IPS-NIHi11 (cell line): ENCODE measurements around the gene STKLD1.
"Not testable (repeated sequence)": the region's sequence is repeated elsewhere in the genome, so short reads cannot be mapped to it uniquely, and the experiment has no call there.

ENCODE experiments used
- DNase-seq: peaks from one replicate; pipeline ENCODE4 v3.0.0; 2012; ENCODE audit warnings: mixed read lengths, low spot score

The STKLD1 gene

DNA sequence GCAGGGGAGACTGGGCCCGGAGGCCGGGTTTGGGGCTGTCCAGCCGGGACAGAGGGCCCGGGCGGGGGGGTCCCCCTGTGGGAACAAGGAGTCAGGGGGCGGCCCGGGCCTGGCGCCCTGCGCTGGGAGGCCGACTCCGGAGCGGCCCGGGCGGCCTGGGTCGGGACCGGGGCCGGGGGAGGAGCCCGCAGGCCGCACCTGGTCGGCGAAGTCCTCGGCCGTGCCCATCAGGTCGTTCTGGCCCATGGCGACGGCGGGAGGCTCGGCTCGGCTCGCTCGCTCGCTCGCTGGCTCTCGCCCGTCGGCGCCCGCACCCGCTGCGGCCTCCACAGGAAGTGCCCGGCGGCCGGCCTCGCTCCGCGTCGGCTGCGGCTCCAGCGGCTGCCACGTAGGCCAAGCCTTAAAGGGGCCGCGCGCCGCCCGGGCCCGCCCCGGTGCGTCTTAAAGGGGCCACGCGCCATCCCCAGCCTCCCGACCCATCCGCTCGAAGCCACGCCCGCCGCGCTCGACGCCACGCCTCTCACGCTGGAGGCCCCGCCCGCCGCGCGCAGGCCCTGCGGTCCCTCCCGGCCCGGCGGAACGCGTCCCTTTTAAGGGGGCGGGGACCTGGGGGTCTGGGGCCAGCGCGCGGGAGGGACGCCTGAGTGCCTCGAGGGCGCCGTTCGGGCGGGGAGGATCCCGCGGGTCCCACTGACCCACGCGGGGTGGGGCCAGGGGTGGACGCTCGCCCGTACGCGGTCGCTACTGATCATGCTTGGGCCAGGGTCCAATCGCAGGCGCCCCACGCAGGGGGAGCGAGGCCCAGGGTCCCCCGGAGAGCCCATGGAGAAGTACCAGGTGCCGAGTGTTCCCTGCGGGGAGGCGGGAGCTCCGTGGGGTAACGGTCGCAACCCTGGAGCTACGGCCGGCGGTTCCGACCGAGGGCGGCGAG lies at the start of gene STKLD1, which contains the start of gene SURF4:
Gene STKLD1, plus strand, starts transcription at position 643 of the 931 bp plus-strand sequence. Its CDS starts 108 bp downstream, at position 751.
Gene SURF4, minus strand, starts transcription at position 337 of the 931 bp plus-strand sequence. Its CDS starts 91 bp downstream, at position 246.
- peak; percentile 100 for DNase-seq

- not testable (repeated sequence) for DNase-seq
These were observed 49.1 kb upstream of the STKLD1 start for GRCh38 chr9:133327021-133327420.

GRCh38 chr9:133327834-133328484 lies 48.2 kb upstream of the STKLD1 start:
- DNase-seq, result no peak

- not testable (repeated sequence) for DNase-seq
These were observed 46.6 kb upstream of the STKLD1 start for GRCh38 chr9:133329306-133330156.

DNA sequence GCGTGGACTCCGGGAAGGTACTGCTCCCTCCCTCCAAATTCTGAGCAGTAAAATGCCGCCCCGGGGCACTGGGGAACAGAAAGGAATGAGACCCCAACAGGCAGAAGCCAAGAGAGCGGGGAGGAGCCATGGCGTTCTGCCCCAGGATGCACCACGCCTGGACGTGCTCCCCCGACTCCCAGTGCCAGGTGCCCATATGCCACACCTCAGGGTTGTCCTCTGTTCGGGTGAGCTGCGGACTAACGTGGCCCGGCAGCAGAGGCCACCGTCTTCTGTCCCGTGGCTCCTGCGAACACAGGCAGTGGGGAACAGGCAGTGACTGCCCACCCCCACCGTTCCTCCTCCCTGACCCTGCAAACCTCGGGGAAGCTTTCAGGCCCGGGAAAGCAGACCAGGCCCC lies 44.9 kb upstream of the STKLD1 start:
- no peak for DNase-seq

DNA sequence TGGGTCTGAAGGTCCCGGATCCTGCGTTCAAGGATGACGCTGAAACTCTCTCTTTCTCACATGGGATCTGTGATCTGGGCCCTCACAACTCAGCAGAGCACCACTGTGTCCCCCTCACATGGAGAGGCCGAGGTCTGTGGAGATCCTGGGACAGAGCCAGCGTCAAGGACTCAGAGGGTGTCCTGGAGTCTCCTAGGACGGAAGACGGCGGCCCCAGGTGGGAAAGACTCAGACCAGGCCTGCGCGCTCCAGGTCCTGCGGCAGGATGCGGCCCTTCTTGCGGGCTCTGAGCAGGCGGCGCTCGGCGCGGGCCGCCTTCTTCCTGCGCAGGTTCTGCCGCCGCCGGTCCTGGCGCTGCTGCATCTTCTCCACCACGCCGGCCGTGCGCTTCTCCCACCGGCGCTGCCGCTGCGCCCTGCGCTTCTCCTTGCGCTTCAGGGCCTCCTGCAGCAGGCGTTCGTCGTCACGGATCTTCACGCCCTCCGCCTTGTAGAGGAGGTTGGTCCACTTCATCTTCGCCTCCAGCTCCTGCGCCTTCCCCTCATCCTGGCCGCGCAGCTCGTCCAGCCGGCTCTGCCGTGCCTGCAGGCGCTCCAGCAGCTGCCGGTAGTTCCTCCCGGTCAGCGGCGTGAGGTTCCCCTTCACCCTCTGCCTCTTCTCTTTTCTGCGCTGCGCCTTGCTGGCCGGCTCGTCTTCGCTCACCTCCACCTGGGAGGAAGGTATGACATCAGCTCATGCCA lies 44.4 kb upstream of the STKLD1 start:
- DNase-seq, result no peak

DNA sequence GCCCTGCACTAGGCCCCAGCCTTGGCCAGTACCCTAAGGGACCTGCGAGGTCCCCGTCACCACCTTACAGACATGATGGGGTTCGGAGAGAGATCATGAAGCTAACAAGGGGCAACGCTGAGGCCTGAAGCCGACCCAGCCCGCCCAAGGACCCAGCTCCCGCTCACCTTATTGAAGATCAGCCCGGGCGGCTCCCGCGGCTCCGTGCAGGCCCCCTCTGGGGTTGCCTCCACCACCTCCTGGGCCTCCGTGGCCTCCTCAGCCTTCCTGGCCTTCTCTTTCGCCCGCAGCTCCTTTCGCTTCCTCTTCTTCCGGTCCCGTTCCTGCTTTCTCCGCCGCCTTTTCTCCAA lies 43.8 kb upstream of the STKLD1 start:
- no peak for DNase-seq

GRCh38 chr9:133333011-133333410 lies 43.2 kb upstream of the STKLD1 start:
- DNase-seq, result no peak

DNA sequence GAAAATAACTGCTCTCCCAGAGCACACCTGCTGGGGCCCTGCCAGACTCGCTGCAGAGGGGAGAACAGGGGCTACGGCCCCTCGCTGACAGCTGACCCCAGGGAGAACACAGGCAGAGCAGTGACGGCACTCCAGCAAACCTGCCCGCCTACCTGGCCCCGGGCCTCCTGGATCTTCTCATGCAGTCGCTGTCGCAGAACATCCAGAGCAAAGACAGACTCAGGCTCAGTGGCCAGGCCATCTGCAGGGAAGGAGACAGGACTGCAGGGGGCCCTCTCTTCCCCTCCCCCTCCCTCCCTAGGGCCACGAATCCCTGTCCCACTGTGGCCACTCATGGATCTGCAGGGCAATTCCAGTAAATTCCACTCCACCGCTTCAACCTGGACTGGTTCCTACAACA lies 42.6 kb upstream of the STKLD1 start:
- no peak for DNase-seq

GRCh38 chr9:133334161-133334560 lies 42.0 kb upstream of the STKLD1 start:
- DNase-seq, result no peak

DNA sequence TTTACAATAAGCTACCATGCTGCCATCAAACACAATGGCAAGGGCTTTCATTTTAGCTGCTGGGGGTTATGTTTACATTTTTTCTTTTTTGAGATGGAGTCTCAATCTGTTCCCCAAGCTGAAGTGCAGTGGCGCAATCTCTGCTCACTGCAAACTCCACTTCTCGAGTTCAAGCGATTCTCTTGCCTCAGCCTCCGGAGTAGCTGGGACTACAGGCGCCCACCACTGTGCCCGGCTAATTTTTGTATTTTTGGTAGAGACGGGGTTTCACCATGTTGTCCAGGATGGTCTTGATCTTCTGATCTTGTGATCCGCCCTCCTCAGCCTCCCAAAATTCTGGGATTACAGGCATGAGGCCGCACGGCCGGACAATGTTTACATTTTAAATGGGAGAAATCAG lies 41.3 kb upstream of the STKLD1 start:
- not testable (repeated sequence) for DNase-seq

GRCh38 chr9:133335924-133336811 lies 40.0 kb upstream of the STKLD1 start, which contains the start of gene SURF6:
Gene SURF6 (minus strand): TSS chr9:133336188. CDS start chr9:133336132, 56 bp downstream.
- DNase-seq, result peak; percentile 93

- no peak for DNase-seq
These were observed 36.5 kb upstream of the STKLD1 start for GRCh38 chr9:133339641-133340040.

- DNase-seq, result no peak
These were observed 35.9 kb upstream of the STKLD1 start for GRCh38 chr9:133340256-133340655.

DNA sequence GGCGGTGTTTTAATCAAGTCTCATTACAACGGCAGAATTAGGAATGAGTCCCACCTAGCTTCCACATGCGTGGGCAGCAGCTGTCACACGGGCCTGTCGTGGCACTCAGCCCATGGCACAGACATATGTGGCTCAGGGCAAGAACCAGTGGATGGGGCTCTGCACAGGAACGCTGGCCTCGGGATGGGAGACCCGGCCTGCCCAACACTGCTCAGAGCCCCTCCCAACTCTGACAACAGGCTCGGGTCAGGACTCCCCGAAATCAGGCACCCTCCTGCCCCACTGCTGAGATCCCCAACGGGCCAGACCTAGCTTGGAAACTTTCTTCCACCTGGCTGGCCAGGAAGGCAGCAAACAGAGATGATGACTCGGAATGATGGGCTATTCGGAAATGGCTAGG lies 35.2 kb upstream of the STKLD1 start:
- DNase-seq, result no peak

DNA sequence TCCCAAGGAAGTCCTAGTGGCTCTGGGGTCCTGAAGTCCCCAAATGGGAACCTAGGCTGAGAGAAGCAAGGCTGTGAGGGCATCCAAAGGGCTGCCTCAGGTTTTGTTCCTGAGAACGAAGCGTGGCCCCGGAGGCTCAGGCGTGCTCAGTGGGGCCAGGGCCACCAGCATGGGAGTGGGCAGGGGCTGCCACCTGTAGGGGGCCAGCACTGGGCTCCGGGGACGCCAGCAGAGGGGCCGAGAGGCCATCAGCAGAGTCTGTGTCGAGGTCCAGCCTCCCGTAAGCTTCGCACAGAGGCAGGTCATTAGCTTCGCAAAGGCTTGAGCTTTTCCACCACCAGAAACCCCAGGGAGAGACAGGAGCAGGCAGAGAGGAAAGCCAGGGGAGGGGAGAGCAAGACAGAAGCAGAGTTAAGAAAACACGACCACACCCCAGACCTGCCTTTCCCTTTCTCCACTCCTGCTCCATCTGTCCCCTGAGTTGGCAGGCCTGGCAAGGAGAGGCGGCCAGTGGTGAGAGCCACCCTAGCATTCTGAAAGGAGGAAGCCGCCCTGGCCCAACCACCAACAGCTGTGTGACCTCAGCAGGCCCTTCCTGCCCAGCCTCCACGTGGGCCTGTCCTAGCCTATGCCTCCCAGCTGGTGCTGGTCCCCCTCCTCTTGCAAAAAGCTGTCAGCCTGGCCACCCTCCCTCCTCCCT lies 34.6 kb upstream of the STKLD1 start:
- no peak for DNase-seq

DNA sequence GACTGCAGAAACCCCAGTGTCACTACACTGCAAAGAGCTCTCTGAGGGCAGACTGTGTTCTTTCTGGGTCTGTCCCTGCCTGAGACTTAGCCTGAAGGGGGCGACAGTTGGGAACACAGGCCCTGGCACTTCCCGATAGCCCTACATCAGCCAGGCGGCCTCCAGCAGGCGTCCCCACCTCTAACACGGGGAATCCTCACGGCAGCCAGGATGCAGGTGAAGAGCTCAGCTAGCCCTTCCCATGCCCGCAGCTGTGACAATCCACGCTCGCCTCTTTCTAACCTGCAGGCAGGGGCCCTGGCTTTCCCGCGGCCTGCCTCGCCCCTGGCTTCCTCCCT lies 34.1 kb upstream of the STKLD1 start:
- DNase-seq, result peak; percentile 67

DNA sequence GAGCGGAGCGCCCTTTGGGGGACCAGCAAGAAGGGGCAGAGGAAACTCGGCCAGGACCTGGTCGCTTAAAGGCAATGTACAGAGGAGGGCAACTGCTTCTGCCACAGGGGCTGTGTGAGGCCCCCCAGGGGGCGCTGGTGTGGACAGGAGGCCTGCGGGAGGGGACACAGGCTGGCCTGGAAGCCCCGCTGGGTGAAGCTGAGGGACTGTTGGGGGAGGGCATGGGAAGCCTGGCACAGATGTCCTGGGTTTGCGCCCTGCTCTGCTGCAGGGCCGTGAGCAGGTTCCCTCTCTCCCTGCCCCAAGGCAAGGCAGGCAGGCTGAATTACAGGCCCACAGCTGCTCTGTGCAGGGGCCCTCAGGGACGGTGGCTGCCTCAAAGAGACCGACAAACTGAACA lies 33.6 kb upstream of the STKLD1 start:
- no peak for DNase-seq

- DNase-seq, result no peak
These were observed 32.1 kb upstream of the STKLD1 start for GRCh38 chr9:133344071-133344470.

- no peak for DNase-seq
These were observed 31.2 kb upstream of the STKLD1 start for GRCh38 chr9:133344979-133345378.
